Left hindlimb (tissue), 1 donor: ENCODE data around the gene RNF113B.

Experiments used
- DNase-seq: peaks from one replicate; pipeline ENCODE4 v3.0.0-alpha.2; 2018

Gene RNF113B

GRCh38 chr13:98134901-98135300 is 42.2 kb downstream of the RNF113B start:
- DNase-seq = no peak

- DNase-seq = no peak
Measured at GRCh38 chr13:98133946-98134345, 43.1 kb downstream of the RNF113B start.

- DNase-seq = no peak
Measured at GRCh38 chr13:98129059-98129746, 47.9 kb downstream of the RNF113B start.
